PC-3 (cell line): Measurements from ENCODE around the gene FN1.

ENCODE experiments used
- CTCF ChIP-seq: fragments of 300-600 bp; sonication (generic); conservative IDR thresholded peaks from 2 replicates; pipeline ENCODE4 v1.5.1; 2017; ENCODE audit warnings: antibody characterized with exemption, low read depth, mild to moderate bottlenecking, low read length
- EZH2 ChIP-seq: fragments of 300-600 bp; sonication (generic); IDR thresholded peaks from one replicate; pipeline ENCODE4 v1.6.1; 2017; ENCODE audit warnings: antibody characterized with exemption, mild to moderate bottlenecking, low read length; ENCODE audit not compliant: unreplicated experiment

GRCh38 chr2:215372968-215373649 lies 62.8 kb downstream of the FN1 start:
- TF ChIP-seq CTCF (no peak), EZH2 (no peak)
